HEK293T (cell line): ENCODE results near the gene SLC8B1.

Experiments used
- ARNT ChIP-seq: fragments of 450-650 bp; IDR thresholded peaks from 2 replicates; pipeline ENCODE4 v1.6.1; 2017; ENCODE audit warnings: mild to moderate bottlenecking
- FOXA1 ChIP-seq: fragments of 450-650 bp; IDR thresholded peaks from 2 replicates; pipeline ENCODE4 v1.6.1; 2016; ENCODE audit warnings: mild to moderate bottlenecking

DNA sequence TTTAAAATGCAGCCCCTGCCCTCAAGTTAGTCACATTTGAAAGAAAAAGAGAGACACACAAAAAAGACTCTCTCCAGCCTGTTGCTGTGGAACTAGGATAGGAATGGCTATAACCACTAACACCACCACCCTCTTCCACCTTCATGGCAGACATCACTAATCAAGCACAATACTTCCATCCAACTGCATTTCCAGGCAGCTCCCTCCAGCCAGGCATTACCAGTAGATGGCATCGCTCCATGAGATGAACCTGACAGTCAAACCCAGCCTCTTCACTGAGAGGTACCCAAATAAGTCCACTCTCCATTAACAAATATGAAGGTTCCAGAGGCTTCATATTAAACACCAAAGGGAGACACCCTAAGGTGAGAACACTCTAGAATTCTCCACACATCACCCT lies 24.4 kb downstream of the SLC8B1 start:
- TF ChIP-seq ARNT (no peak), FOXA1 (no peak)
